Neural progenitor cell (in vitro differentiated cells): ENCODE measurements around the gene ASCC2.

ENCODE experiments used
- CTCF ChIP-seq: fragments of 200-600 bp; sonication (generic); IDR thresholded peaks from 2 replicates; pipeline ENCODE4 v1.5.1; 2017; ENCODE audit warnings: antibody characterized with exemption, mild to moderate bottlenecking
- EZH2 ChIP-seq: fragments of 200-600 bp; sonication (generic); IDR thresholded peaks from 2 replicates; pipeline ENCODE4 v1.6.1; 2017; ENCODE audit warnings: antibody characterized with exemption, mild to moderate bottlenecking, moderate library complexity
- EZH2phosphoT487 ChIP-seq: fragments of 200-600 bp; sonication (generic); IDR thresholded peaks from 2 replicates; pipeline ENCODE4 v1.6.1; 2017; ENCODE audit warnings: antibody characterized with exemption

GRCh38 chr22:29804985-29805384, 33.1 kb downstream of the ASCC2 start:
- no peak for TF ChIP-seq CTCF
- TF ChIP-seq EZH2: no peak
- TF ChIP-seq EZH2phosphoT487: no peak
